ENCODE data around the gene FXYD7. TPM values are rescaled to one million over a fixed set of nuclear protein-coding genes. Genes with fewer than 3 reads are reported as not detected.

FXYD7 gene
- total and polyA plus RNA-seq, 9 of the 15 experiments (the other 6 are each of a cell fraction or from before 2014, with no cell fraction given) = 0.10 to 0.80 (median 0.31) TPM; not detected in 3

DNA sequence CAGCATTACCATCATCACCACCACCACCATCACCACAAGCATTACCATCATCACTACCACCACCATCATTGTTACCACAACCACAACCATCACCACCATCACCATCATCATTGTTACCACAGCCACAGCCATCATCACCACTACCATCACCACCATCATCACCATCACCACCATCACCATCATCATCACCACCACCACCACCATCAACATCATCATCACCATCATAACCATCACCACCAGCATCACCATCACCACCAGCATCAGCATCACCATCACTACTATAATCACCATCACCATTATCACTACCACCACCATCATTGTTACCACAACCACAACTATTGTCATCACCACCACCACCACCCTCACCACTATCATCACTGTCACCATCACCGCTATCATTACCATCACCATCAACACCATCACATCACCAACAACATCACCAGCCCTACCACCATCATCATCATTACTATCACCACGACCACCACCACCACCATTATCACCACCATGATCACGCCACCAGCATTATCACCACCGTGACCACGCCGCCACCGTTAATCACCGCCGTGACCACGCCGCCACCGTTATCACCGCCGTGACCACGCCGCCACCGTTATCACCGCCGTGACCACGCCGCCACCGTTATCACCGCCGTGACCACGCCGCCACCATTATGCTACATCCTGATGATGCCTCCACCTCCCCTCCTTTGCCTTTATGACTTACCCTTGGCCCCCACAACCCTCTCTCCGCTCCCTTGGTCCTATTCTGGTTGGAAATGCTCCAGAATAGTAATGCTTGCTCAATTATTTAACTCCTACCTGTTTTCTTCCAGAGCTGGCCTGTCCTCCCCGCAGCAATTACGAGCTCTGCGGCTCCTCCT lies 37.4 kb upstream of the FXYD7 start (continued):
- TF ChIP-seq, protein P1, sequence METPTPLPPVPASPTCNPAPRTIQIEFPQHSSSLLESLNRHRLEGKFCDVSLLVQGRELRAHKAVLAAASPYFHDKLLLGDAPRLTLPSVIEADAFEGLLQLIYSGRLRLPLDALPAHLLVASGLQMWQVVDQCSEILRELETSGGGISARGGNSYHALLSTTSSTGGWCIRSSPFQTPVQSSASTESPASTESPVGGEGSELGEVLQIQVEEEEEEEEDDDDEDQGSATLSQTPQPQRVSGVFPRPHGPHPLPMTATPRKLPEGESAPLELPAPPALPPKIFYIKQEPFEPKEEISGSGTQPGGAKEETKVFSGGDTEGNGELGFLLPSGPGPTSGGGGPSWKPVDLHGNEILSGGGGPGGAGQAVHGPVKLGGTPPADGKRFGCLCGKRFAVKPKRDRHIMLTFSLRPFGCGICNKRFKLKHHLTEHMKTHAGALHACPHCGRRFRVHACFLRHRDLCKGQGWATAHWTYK (CRISPR knock-in tag; IDR thresholded peaks at IDR 0.05) = no peak
- TF ChIP-seq, protein P2, sequence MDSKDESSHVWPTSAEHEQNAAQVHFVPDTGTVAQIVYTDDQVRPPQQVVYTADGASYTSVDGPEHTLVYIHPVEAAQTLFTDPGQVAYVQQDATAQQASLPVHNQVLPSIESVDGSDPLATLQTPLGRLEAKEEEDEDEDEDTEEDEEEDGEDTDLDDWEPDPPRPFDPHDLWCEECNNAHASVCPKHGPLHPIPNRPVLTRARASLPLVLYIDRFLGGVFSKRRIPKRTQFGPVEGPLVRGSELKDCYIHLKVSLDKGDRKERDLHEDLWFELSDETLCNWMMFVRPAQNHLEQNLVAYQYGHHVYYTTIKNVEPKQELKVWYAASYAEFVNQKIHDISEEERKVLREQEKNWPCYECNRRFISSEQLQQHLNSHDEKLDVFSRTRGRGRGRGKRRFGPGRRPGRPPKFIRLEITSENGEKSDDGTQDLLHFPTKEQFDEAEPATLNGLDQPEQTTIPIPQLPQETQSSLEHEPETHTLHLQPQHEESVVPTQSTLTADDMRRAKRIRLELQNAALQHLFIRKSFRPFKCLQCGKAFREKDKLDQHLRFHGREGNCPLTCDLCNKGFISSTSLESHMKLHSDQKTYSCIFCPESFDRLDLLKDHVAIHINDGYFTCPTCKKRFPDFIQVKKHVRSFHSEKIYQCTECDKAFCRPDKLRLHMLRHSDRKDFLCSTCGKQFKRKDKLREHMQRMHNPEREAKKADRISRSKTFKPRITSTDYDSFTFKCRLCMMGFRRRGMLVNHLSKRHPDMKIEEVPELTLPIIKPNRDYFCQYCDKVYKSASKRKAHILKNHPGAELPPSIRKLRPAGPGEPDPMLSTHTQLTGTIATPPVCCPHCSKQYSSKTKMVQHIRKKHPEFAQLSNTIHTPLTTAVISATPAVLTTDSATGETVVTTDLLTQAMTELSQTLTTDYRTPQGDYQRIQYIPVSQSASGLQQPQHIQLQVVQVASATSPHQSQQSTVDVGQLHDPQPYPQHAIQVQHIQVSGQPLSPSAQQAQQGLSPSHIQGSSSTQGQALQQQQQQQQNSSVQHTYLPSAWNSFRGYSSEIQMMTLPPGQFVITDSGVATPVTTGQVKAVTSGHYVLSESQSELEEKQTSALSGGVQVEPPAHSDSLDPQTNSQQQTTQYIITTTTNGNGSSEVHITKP (IDR thresholded peaks at IDR 0.05; ENCODE audit: partially characterized antibody) = no peak
- TF ChIP-seq ZNF830 (CRISPR knock-in tag; IDR thresholded peaks at IDR 0.05) (no peak), ZKSCAN1 (IDR thresholded peaks at IDR 0.05; ENCODE audit: low read depth, low read length) (no peak; the same call in 1 of the 2 replicates), RAD21 (CRISPR knock-in tag; conservative IDR thresholded peaks at IDR 0.05 in 1 of 2, IDR thresholded peaks at IDR 0.05 in 1 of 2) (no peak), SMAD3 (CRISPR knock-in tag; conservative IDR thresholded peaks at IDR 0.05) (no peak), KAT8 (IDR thresholded peaks at IDR 0.05; ENCODE audit: low read depth) (no peak), RBFOX2 (IDR thresholded peaks at IDR 0.05; ENCODE audit: low read depth, low read length) (0 out of 2 replicates have a peak, but pooled peaks have one; percentile 18), ZNF217 (CRISPR knock-in tag; IDR thresholded peaks at IDR 0.05) (no peak), ZNF707 (CRISPR knock-in tag; conservative IDR thresholded peaks at IDR 0.05) (no peak), CXXC5 (CRISPR knock-in tag; IDR thresholded peaks at IDR 0.05) (0 out of 2 replicates have a peak, but pooled peaks have one; percentile 14), SNIP1 (IDR thresholded peaks at IDR 0.05; ENCODE audit: low read depth) (no peak), TCF7 (IDR thresholded peaks at IDR 0.05; ENCODE audit: borderline replicate concordance) (no peak), HDAC2 (IDR thresholded peaks at IDR 0.05) (peak; percentile 54)
- TF ChIP-seq, protein P3, sequence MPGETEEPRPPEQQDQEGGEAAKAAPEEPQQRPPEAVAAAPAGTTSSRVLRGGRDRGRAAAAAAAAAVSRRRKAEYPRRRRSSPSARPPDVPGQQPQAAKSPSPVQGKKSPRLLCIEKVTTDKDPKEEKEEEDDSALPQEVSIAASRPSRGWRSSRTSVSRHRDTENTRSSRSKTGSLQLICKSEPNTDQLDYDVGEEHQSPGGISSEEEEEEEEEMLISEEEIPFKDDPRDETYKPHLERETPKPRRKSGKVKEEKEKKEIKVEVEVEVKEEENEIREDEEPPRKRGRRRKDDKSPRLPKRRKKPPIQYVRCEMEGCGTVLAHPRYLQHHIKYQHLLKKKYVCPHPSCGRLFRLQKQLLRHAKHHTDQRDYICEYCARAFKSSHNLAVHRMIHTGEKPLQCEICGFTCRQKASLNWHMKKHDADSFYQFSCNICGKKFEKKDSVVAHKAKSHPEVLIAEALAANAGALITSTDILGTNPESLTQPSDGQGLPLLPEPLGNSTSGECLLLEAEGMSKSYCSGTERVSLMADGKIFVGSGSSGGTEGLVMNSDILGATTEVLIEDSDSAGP (CRISPR knock-in tag; IDR thresholded peaks at IDR 0.05) = no peak
- TF ChIP-seq, protein P4, sequence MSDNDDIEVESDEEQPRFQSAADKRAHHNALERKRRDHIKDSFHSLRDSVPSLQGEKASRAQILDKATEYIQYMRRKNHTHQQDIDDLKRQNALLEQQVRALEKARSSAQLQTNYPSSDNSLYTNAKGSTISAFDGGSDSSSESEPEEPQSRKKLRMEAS (CRISPR knock-in tag; IDR thresholded peaks at IDR 0.05) = peak; percentile 10; the same call in 1 of the 2 replicates
- TF ChIP-seq, protein P5, sequence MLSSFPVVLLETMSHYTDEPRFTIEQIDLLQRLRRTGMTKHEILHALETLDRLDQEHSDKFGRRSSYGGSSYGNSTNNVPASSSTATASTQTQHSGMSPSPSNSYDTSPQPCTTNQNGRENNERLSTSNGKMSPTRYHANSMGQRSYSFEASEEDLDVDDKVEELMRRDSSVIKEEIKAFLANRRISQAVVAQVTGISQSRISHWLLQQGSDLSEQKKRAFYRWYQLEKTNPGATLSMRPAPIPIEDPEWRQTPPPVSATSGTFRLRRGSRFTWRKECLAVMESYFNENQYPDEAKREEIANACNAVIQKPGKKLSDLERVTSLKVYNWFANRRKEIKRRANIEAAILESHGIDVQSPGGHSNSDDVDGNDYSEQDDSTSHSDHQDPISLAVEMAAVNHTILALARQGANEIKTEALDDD (IDR thresholded peaks at IDR 0.05) = no peak
- TF ChIP-seq, protein P6, sequence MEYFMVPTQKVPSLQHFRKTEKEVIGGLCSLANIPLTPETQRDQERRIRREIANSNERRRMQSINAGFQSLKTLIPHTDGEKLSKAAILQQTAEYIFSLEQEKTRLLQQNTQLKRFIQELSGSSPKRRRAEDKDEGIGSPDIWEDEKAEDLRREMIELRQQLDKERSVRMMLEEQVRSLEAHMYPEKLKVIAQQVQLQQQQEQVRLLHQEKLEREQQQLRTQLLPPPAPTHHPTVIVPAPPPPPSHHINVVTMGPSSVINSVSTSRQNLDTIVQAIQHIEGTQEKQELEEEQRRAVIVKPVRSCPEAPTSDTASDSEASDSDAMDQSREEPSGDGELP (CRISPR knock-in tag; IDR thresholded peaks at IDR 0.05; ENCODE audit: borderline replicate concordance) = peak; percentile 32; the same call in 1 of the 2 replicates
